Activated T-cell treated with anti-CD3 and anti-CD28 coated beads, Interleukin-2, amount 50 U/mL, for 24 hours (primary cell): ENCODE results near the gene FASTKD2.

ENCODE experiments used
- DNase-seq: peaks from one replicate; pipeline ENCODE4 v3.0.0-alpha.2; 2020
- H3K27ac Mint-ChIP-seq: 2 replicates; pipeline ENCODE4 v1.8.0; 2020; ENCODE audit warnings: mild to moderate bottlenecking, mixed read lengths
- H3K27me3 Mint-ChIP-seq: 2 replicates; pipeline ENCODE4 v1.8.0; 2020; ENCODE audit warnings: mixed read lengths
- H3K36me3 Mint-ChIP-seq: 2 replicates; pipeline ENCODE4 v1.8.0; 2020; ENCODE audit warnings: low read depth, mixed read lengths
- H3K4me1 Mint-ChIP-seq: 2 replicates; pipeline ENCODE4 v1.8.0; 2020; ENCODE audit warnings: low read depth, mixed read lengths
- H3K4me3 Mint-ChIP-seq: 2 replicates; pipeline ENCODE4 v1.8.0; 2020; ENCODE audit warnings: mild to moderate bottlenecking, moderate library complexity, mixed read lengths
- H3K9me3 Mint-ChIP-seq: 2 replicates; pipeline ENCODE4 v1.8.0; 2020; ENCODE audit warnings: mixed read lengths

Gene FASTKD2

GRCh38 chr2:206838690-206839089 lies 73.3 kb downstream of the FASTKD2 start:
- Mint-ChIP-seq H3K36me3 (no peaks in the 10 kb centered on the region), H3K27me3 (no peaks in the 10 kb centered on the region), H3K4me1 (no peaks in the 10 kb centered on the region), H3K4me3 (no peak overlapping the region), H3K9me3 (peaks cover 3% of the 10 kb centered on the region), H3K27ac (no peak overlapping the region)
- no peak for DNase-seq

DNA sequence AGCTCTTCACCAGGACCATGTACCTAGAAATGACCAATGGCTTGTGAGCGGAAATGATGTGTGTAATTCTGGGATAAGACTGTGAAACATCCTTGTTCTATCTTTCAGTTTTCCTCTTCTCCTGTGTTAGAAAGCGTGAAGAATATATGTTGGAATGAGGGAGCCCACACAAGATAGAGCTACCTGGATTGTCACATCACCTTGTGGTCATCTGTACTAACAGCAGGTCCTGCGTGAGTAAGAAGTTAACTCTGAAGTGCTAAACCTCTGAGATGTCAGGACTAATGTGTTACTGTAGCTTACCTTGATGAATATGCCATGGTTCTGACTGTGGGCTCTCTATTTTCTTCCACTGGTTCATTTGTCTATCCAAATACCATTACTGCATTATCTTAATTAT lies 75.6 kb downstream of the FASTKD2 start:
- H3K4me1 Mint-ChIP-seq = no peaks in the 10 kb centered on the region
- peaks cover 3% of the 10 kb centered on the region for H3K9me3 Mint-ChIP-seq
- no peak for DNase-seq
- no peaks in the 10 kb centered on the region for H3K27me3 Mint-ChIP-seq
- no peaks in the 10 kb centered on the region for H3K36me3 Mint-ChIP-seq
- H3K4me3 Mint-ChIP-seq = no peak overlapping the region
- no peak overlapping the region for H3K27ac Mint-ChIP-seq
